NCI-H1105 (cell line): ENCODE data around the gene SNRK.
"Not testable (repeated sequence)": the region's sequence is repeated elsewhere in the genome, so short reads cannot be mapped to it uniquely, and the experiment has no call there.

Experiments
- DNase-seq: peaks from one replicate; lab custom pipeline; 2025; lab: John Stamatoyannopoulos, UW

The SNRK gene

DNA sequence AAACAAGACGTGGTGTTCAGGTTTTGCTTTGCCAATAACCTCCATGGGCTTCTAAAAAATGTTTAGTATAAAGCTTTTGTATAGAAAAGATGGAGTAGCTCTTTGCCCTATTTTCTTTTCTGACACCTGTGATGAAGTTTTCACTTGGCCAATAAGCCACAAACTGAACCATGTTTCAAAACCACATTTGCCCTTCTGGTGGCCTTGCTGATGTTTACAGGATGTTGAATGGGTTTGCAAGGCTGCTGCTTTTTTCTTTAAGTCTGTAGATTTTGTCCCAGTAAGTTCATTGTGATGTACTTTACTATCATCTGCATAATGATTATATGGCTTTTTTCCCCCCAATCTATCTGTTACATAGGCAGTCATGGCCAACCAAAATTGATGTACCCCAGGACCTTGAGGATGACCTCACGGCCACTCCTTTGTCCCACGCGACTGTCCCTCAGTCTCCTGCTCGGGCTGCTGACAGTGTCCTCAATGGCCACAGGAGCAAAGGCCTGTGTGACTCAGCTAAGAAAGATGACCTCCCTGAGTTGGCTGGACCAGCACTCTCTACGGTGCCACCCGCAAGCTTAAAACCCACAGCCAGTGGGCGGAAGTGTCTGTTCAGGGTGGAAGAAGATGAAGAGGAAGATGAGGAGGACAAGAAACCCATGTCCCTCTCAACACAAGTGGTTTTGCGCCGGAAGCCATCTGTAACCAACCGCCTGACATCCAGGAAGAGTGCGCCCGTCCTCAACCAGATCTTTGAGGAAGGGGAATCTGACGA is 60.8 kb downstream of the SNRK start:
- no peak for DNase-seq

DNA sequence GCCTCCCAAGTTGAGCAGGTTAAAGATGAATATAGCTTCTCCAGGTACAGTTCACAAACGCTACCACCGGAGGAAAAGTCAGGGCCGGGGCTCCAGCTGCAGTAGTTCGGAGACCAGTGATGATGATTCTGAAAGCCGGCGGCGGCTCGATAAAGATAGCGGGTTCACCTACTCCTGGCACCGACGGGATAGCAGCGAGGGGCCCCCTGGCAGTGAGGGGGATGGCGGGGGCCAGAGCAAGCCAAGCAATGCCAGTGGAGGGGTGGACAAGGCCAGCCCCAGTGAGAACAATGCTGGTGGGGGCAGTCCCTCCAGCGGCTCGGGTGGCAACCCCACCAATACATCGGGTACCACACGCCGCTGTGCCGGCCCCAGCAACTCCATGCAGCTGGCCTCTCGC is 61.4 kb downstream of the SNRK start:
- DNase-seq, result no peak

GRCh38 chr3:43348350-43348749 is 62.0 kb downstream of the SNRK start:
- no peak for DNase-seq

- DNase-seq, result no peak
These were observed 62.7 kb downstream of the SNRK start for GRCh38 chr3:43348852-43349574.

GRCh38 chr3:43349716-43350115 is 63.4 kb downstream of the SNRK start:
- no peak for DNase-seq

DNA sequence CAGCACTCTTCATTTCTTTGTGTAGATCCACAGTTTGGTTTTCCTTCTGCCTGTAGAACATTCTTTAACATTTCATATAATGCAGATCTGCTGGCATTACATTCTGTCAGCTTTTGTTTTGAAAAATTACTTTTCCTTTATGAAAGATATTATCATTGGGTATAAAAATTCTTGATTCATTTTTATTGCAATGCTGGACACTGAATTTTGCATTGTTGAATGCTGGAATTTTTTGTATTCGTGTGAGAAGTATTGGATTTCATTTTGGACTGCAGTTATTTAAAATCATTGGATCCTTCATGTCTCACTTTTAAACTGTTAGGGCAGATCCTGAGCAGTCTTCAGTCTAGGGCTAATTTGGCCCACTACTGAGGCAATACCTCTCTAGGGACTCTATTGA is 67.1 kb downstream of the SNRK start:
- no peak for DNase-seq

DNA sequence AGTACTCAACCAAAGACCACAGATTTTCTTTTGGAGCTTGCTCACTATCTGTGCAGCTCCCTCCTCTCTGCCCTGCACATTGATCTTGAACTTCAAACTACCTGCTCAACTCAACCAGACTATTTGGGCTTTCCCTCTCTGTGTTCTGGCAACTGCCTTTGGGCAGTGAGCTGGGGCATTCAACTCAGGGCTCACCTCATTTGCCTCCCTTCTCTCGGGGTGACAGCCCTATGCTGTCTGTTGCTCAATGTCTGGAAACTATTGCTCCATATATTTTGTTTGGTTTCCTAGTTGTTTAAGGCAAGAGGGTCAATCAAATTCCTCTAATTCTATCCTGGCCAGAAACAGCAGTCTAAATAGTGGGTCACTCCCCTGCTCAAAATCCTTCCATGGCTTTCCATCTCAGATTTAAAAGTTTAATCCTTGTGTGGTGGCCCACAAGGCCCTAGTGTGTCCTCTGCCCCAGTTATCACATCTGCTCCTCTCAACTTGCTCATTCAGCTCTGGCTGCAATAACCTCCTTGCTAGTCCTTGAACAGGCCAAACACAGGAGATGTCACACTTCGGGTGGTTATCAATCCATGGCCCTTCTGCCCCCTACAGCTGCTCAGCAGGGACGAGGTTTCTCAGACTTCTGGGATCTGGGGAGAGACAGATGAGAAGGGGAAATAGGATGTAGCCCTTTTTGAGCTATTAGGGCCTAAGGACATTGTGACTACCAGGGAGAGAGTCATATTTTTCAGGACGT is 67.8 kb downstream of the SNRK start:
- no peak for DNase-seq

DNA sequence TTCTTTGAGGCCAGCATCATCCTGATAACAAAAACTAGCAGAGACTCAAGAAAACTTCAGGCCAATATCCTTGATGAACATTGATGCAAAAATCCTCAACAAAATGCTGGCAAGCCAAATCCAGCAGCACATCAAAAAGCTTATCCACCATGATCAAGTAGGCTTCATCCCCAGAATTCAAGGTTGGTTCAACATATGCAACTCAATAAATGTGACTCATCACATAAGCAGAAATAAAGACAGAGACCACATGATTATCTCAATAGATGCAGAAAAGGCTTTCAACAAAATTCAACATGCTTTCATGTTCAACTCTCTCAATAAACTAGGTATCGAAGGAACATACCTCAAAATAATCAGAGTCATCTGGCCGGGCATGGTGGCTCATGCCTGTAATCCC is 69.7 kb downstream of the SNRK start:
- not testable (repeated sequence) for DNase-seq

GRCh38 chr3:43361077-43361476 is 74.7 kb downstream of the SNRK start:
- no peak for DNase-seq

DNA sequence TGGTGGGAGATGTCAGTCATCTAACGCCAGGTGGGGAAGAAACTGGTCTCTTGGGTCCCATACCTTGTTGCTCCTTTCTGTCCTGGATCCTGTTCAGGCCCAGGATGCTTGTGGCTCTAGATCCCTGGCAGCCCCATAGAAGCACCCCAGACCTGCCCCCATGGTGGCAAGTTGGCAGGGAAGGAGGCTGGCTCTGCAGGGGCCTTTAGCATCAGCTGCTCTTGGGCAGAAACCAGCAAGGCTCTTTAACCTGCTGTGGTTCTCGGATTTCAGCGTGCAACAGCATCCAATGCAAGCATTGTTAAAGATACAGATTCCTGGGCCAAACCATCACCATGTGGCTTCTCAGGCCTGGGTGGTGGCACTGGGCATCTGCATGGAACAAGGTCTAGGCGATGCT is 75.8 kb downstream of the SNRK start:
- no peak for DNase-seq

- no peak for DNase-seq
These were observed 76.6 kb downstream of the SNRK start for GRCh38 chr3:43362961-43363360.

- DNase-seq, result no peak
These were observed 77.4 kb downstream of the SNRK start for GRCh38 chr3:43363621-43364266.

GRCh38 chr3:43364494-43364893 is 78.2 kb downstream of the SNRK start:
- no peak for DNase-seq

DNA sequence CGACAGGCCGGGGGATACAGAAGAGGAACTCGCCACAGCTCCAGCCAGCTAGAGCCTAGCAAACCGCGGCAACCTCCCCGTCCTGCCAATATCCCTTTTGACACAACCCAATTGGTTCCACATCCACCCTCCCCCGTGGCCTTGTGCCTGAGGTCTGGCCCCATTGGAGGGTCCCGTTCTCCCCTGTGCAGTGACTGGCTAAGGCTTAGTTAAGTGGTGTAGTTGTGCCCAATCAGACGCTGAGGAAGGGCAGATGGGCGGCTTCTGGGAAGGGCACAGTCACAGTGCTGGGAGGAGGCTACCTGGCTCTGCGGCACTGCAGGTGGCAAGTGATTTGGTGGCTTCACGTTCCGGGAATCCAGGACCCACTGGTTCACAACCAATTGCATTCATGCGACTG is 78.6 kb downstream of the SNRK start:
- no peak for DNase-seq

- DNase-seq, result no peak
These were observed 79.4 kb downstream of the SNRK start for GRCh38 chr3:43365601-43366305.

GRCh38 chr3:43366481-43366880 is 80.1 kb downstream of the SNRK start:
- no peak for DNase-seq

- no peak for DNase-seq
These were observed 80.5 kb downstream of the SNRK start for GRCh38 chr3:43366885-43367284.

- DNase-seq, result no peak
These were observed 83.3 kb downstream of the SNRK start for GRCh38 chr3:43369404-43370292.

DNA sequence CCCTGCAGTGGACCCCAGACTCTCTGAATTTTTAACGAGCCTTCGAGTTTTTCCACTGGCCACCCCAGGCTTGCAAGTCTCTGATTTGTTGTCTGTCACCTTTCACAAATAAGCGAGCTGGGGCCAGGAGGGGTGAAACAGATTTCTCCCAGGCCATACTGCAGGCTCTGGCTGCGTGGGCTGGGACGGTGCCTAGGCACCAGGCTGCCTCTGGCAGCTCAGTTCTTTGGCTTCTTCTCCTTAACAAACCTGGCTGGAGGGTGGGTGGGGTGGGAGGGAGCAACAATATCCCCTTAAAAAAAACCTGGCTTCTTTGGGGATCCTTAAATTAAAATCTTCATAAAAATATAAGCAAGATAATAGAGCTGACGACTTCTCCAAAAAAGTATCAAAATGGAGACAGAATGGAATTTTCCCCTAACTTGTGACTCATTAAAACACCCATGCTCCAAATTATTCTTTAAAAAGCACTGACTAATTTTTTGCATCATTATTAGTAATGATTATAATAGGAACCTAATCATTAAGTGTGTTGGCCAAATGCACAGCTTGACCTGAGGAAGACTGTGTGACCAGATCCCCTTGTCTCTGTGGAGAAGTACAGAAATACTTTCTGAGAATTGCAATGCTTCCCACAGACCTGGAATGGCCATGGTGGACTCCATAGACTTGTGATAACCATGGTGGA is 84.1 kb downstream of the SNRK start:
- no peak for DNase-seq

- no peak for DNase-seq
These were observed 85.2 kb downstream of the SNRK start for GRCh38 chr3:43371494-43371893.
